ENCODE results near the gene MRPS31. TPM values are rescaled to one million over a fixed set of nuclear protein-coding genes. Genes with fewer than 3 reads are reported as not detected.

MRPS31 gene
- total and polyA plus RNA-seq, 10 of the 15 experiments (the other 5 are each of a cell fraction or from before 2014, with no cell fraction given): 20.3 to 60.9 (median 43.1) TPM

GRCh38 chr13:40818926-40819325 is 47.9 kb upstream of the MRPS31 start (continued):
- no peak for TF ChIP-seq ZSCAN29 (IDR thresholded peaks at IDR 0.05)
- TF ChIP-seq, protein P1, sequence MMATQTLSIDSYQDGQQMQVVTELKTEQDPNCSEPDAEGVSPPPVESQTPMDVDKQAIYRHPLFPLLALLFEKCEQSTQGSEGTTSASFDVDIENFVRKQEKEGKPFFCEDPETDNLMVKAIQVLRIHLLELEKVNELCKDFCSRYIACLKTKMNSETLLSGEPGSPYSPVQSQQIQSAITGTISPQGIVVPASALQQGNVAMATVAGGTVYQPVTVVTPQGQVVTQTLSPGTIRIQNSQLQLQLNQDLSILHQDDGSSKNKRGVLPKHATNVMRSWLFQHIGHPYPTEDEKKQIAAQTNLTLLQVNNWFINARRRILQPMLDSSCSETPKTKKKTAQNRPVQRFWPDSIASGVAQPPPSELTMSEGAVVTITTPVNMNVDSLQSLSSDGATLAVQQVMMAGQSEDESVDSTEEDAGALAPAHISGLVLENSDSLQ (IDR thresholded peaks at IDR 0.05): peak; percentile 62
- TF ChIP-seq HDAC6 (IDR thresholded peaks at IDR 0.05; ENCODE audit: unreplicated experiment): no peak
- TF ChIP-seq NRF1 (conservative IDR thresholded peaks at IDR 0.05; ENCODE audit: low read depth, low read length): no peak
- no peak for TF ChIP-seq NFYB (IDR thresholded peaks at IDR 0.05; ENCODE audit: insufficient read depth, low read depth, low read length)
- no peak for TF ChIP-seq TARDBP (IDR thresholded peaks at IDR 0.05; ENCODE audit: borderline replicate concordance)
- no peak for TF ChIP-seq PAX5 (IDR thresholded peaks at IDR 0.05; ENCODE audit: borderline replicate concordance, low read depth, low read length)
- no peak for TF ChIP-seq PML (IDR thresholded peaks at IDR 0.05; ENCODE audit: low read length)
- no peak for TF ChIP-seq TCF7 (IDR thresholded peaks at IDR 0.05; ENCODE audit: borderline replicate concordance)

GRCh38 chr13:40814803-40815202 is 43.8 kb upstream of the MRPS31 start:
- intact Hi-C loops (cut with micrococcal nuclease; ENCODE audit: unreplicated experiment) (loop anchor here (2.0 to 5.0 kb wide), 3 partner anchors 22 to 97 kb away; no protein-coding TSS in a partner anchor), in situ Hi-C loops (cut with MboI) (no loop called here)
- RAD21 ChIA-PET (ENCODE audit: unreplicated experiment): interaction anchor here (1.4 to 2.2 kb wide), 2 partner anchors 28 to 37 kb away, joined by 3 to 9 read pairs; no protein-coding TSS in a partner anchor
- Histone ChIP-seq H3K4me3 (no peak overlapping the region), H2AFZ (ENCODE audit: control insufficient read depth, low read depth, low read length) (no peak overlapping the region), H3K4me2 (ENCODE audit: control insufficient read depth, insufficient read depth) (no peak overlapping the region), H3K9ac (ENCODE audit: control insufficient read depth, insufficient read depth, low read length) (no peak overlapping the region), H3K4me1 (ENCODE audit: control insufficient read depth, insufficient read depth, low read length) (peaks cover 15% of the 10 kb centered on the region), H3K27ac (ENCODE audit: control insufficient read depth, insufficient read depth) (no peak overlapping the region), H3K79me2 (ENCODE audit: control insufficient read depth, insufficient read depth, low read length) (no peaks in the 10 kb centered on the region), H3K36me3 (ENCODE audit: control insufficient read depth in 2 of 2, insufficient read depth in 2 of 2, low read length in 1 of 2) (no peaks in the 10 kb centered on the region; a peak in 2 of 4 replicates), H4K20me1 (ENCODE audit: control insufficient read depth, insufficient read depth) (no peaks in the 10 kb centered on the region), H3K9me3 (replicated peaks; ENCODE audit: control insufficient read depth, insufficient read depth, low read length) (no peaks in the 10 kb centered on the region; the same call in 1 of the 3 replicates), H3K27me3 (replicated peaks in 1 of 2; ENCODE audit: control insufficient read depth in 2 of 2, insufficient read depth in 2 of 2, low read length in 1 of 2) (no peaks in the 10 kb centered on the region)
- CTCF ChIA-PET: interaction anchor here (0.6 to 1.9 kb wide), 21 partner anchors 9 to 382 kb away, joined by 3 to 12 read pairs (median 4); no protein-coding TSS in a partner anchor
- SMC1A ChIA-PET (ENCODE audit: uncharacterized antibody, unreplicated experiment): interaction anchor here (0.6 to 1.2 kb wide), 10 partner anchors 24 to 372 kb away, joined by 3 to 9 read pairs (median 3); partner anchors contain the start of gene SLC25A15
- POLR2A ChIA-PET: no interaction called here
- 97% methylated on average over 2 of the region's 2 CpGs for WGBS (ENCODE audit: insufficient coverage, insufficient replicate concordance, low lambda C conversion rate, missing lambda C conversion rate)
- BruUV-seq (replicated peaks): no TSS peak
- ATAC-seq (no peak), DNase-seq (ENCODE audit: low read depth, low spot score) (no peak), FAIRE-seq (no peak)
- TF ChIP-seq RAD51 (IDR thresholded peaks at IDR 0.05) (no peak), ZBED1 (IDR thresholded peaks at IDR 0.05; ENCODE audit: borderline replicate concordance) (no peak), KLF5 (IDR thresholded peaks at IDR 0.05; ENCODE audit: partially characterized antibody) (no peak), BCLAF1 (IDR thresholded peaks at IDR 0.05) (no peak), ZNF207 (IDR thresholded peaks at IDR 0.05; ENCODE audit: borderline replicate concordance) (no peak)
